Sigmoid colon (tissue), 7 donors: ENCODE data around the gene CREB3. TPM values are rescaled to one million over a fixed set of nuclear protein-coding genes. Genes with fewer than 3 reads are reported as not detected.
A peak's percentile ranks its signal among the peaks of the same experiment; 100 is the strongest.

ENCODE experiments used
- DNase-seq: peaks from one replicate; pipeline ENCODE4 v3.0.0-alpha.2; 2019
- H3K27ac ChIP-seq, 4 donors: fragments of 200-600 bp; sonication (generic); one replicate each; pipeline ENCODE4 v1.5.1; 2016 to 2019; ENCODE audit warnings: mild to moderate bottlenecking in 1 of 4
- H3K27me3 ChIP-seq, 3 donors: fragments of 200-600 bp; sonication (generic); one replicate each; pipeline ENCODE4 v1.5.1; 2019; ENCODE audit warnings: mild to moderate bottlenecking in 1 of 3
- H3K36me3 ChIP-seq, 4 donors: fragments of 200-600 bp; sonication (generic); one replicate each; pipeline ENCODE4 v1.5.1; 2016 to 2019
- H3K4me1 ChIP-seq, 4 donors: fragments of 200-600 bp; sonication (generic); one replicate each; pipeline ENCODE4 v1.5.1; 2017 to 2019
- H3K4me3 ChIP-seq, 4 donors: fragments of 200-600 bp; sonication (generic); one replicate each; pipeline ENCODE4 v1.5.1; 2017 to 2019; ENCODE audit warnings: mild to moderate bottlenecking in 2 of 4, moderate library complexity in 1 of 4
- H3K9me3 ChIP-seq, 4 donors: fragments of 200-600 bp in 3 of 4; sonication (generic) in 3 of 4; one replicate each; pipeline versions ENCODE4 v1.5.1 to v1.6.1; 2013 to 2019
- EP300 ChIP-seq, 4 donors: sonication (generic); formaldehyde crosslinking; IDR thresholded peaks; one replicate each; pipeline ENCODE4 v1.6.1; 2017; ENCODE audit warnings: antibody characterized with exemption in 4 of 4
- POLR2A ChIP-seq, 2 donors: fragments of 450-650 bp; IDR thresholded peaks; one replicate each; pipeline ENCODE4 v1.6.1; 2016; ENCODE audit warnings: antibody characterized with exemption in 2 of 2, mild to moderate bottlenecking in 2 of 2, moderate library complexity in 2 of 2
- POLR2AphosphoS5 ChIP-seq, 4 donors: sonication (generic); formaldehyde crosslinking; IDR thresholded peaks; one replicate each; pipeline ENCODE4 v1.6.1; 2017; ENCODE audit warnings: antibody characterized with exemption in 4 of 4
- WGBS, 2 donors: extraction: QIAGEN DNeasy Blood & Tissue Kit; methylation state at CpG; one replicate each; pipeline ENCODE4 v1.1.7; 2013; 5-methylcytosine and 5-hydroxymethylcytosine counted together
- intact Hi-C: fragments of 100-400 bp; cut with DNase I; formaldehyde crosslinking; loops from one replicate; pipeline ENCODE4 v1.15.1; 2023
- polyA plus RNA-seq, 3 donors: library from polyadenylated mRNA; stranded (reverse); fragments of 200-250 nt; gene quantifications; one replicate each; pipeline ENCODE4 v1.2.3, GENCODE V29; 2013
- total RNA-seq, 4 donors: library from RNA; depleted of rRNA; stranded (reverse); fragments of >200 nt; gene quantifications; one replicate each; pipeline ENCODE4 v1.1.0, GENCODE V29; 2016
- TF ChIP-seq, protein P1 (sequence below), 4 experiments: fragments of 450-650 bp in 3 of 4; fragments of 200-600 bp in 1 of 4; IDR thresholded peaks; one replicate each; pipeline ENCODE4 v1.5.1; 2016 to 2019; ENCODE audit warnings: antibody characterized with exemption in 4 of 4, mild to moderate bottlenecking in 3 of 4, moderate library complexity in 2 of 4
- donor health status: healthy with polysubstance abuse.
- donor health status: Bipolar disorder and iron deficiency.
- donor health status: healthy.

CREB3 gene
- total and polyA plus RNA-seq, 7 donors, result 31.0 to 82.7 (median 65.9) TPM

DNA sequence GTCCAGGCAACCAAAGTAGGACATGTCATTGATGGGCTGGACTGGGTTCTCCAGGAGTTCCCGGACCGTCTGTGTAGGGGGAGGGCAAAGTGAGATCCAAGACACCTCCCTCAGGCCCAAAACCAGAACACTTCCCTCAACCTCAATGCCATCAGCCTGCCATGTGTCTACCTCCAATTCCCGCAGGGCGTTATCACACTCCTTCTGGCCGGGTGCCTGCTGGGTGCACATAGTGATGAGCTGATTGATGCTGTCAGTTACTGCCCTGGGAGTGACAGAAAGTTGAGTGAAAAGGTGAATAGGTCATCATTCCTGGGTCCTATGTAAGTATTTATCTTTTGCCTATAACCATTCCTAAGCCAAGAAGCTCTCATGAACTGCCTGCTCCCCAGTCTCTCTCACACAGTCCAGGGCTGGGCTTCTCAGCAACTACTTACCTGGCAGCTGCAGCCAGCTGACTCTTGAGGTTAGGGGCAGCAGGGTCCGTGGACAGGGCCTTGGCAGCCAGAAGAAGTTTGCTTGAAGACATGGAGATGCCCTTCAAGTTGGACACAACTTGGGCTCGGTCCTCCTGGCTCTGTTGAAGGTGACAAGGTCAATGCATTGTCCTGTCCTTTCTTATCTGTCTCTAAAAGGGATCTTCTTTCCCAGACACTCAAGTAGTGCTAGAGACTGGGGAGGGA lies 21.5 kb upstream of the CREB3 start:
- Histone ChIP-seq H3K36me3 (peaks cover 85 to 100% (median 93%) of the 10 kb centered on the region in 4 donors), H3K27me3 (no peaks in the 10 kb centered on the region), H3K4me3 (no peak overlapping the region), H3K9me3 (no peaks in the 10 kb centered on the region), H3K4me1 (peaks cover 0 to 6% (median 0%) of the 10 kb centered on the region in 4 donors), H3K27ac (peak overlapping the region; percentile 31 to 57 (median 38))
- TF ChIP-seq EP300 (IDR thresholded peaks at IDR 0.05), result no peak
- peak in 1 of 4 donors; percentile 20 for TF ChIP-seq POLR2AphosphoS5 (IDR thresholded peaks at IDR 0.05)
- TF ChIP-seq POLR2A (IDR thresholded peaks at IDR 0.05), result no peak
- WGBS, 2 donors, result 85 to 93% methylated on average over 7 of the region's 7 CpGs
- peak; percentile 45 for DNase-seq
- intact Hi-C loops, result no loop called here

DNA sequence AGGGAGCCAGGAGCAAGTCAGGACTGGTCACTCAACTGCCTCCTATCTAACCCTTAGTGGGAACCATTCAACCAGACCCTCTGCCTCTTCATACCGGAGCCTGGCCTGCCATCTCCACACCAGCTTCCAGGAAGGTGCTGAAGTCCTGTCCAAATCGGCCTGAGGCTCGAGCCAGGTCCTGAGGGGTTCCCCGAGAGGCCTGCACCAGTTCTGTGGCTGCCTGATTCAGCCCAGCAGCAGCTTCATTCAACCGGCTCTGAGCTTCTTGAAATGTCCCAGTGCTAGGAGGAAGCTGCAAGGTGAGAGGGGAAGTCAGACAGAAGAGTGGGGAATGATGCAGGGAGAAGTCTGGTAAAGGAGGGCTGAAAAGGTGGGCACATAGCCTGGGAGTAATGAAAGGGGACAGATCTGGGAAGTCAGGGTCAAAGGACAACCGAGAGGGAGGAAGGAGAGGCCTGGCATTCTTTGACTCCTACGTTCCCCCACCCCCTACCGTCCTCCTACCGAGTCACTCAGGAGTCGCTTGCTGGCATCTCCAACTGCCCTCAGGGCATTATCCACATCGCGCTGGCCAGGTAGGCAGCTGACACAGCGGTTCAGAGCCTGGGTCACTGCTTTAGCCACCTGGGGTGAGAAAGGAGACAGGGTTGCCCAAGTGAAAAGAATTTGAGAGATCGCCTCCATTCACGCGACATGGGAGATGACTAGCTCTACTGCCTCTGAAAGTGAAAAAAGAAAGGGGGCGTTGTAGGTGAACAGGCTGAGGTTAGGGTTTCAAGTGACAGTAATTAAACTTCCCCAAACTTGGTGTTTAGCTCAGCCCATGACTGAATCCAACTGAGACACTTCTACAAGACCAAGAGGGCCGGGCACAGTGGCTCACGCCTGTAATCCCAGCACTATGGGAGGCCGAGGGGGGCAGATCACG lies 20.7 kb upstream of the CREB3 start:
- DNase-seq, result peak; percentile 60
- H3K4me3 ChIP-seq, result no peak overlapping the region
- H3K36me3 ChIP-seq, result peaks cover 85 to 100% (median 92%) of the 10 kb centered on the region in 4 donors
- H3K27ac ChIP-seq, result peak overlapping the region; percentile 31 to 57 (median 38)
- intact Hi-C loops, result no loop called here
- 86 to 94% methylated on average over 21 of the region's 21 CpGs for WGBS, 2 donors
- TF ChIP-seq, protein P1, sequence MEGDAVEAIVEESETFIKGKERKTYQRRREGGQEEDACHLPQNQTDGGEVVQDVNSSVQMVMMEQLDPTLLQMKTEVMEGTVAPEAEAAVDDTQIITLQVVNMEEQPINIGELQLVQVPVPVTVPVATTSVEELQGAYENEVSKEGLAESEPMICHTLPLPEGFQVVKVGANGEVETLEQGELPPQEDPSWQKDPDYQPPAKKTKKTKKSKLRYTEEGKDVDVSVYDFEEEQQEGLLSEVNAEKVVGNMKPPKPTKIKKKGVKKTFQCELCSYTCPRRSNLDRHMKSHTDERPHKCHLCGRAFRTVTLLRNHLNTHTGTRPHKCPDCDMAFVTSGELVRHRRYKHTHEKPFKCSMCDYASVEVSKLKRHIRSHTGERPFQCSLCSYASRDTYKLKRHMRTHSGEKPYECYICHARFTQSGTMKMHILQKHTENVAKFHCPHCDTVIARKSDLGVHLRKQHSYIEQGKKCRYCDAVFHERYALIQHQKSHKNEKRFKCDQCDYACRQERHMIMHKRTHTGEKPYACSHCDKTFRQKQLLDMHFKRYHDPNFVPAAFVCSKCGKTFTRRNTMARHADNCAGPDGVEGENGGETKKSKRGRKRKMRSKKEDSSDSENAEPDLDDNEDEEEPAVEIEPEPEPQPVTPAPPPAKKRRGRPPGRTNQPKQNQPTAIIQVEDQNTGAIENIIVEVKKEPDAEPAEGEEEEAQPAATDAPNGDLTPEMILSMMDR (IDR thresholded peaks at IDR 0.05), result no peak
- TF ChIP-seq POLR2A (IDR thresholded peaks at IDR 0.05) (no peak), POLR2AphosphoS5 (IDR thresholded peaks at IDR 0.05) (no peak), EP300 (IDR thresholded peaks at IDR 0.05) (no peak)
- H3K27me3 ChIP-seq, result no peaks in the 10 kb centered on the region
- peaks cover 0 to 6% (median 0%) of the 10 kb centered on the region in 4 donors for H3K4me1 ChIP-seq
- no peaks in the 10 kb centered on the region for H3K9me3 ChIP-seq

DNA sequence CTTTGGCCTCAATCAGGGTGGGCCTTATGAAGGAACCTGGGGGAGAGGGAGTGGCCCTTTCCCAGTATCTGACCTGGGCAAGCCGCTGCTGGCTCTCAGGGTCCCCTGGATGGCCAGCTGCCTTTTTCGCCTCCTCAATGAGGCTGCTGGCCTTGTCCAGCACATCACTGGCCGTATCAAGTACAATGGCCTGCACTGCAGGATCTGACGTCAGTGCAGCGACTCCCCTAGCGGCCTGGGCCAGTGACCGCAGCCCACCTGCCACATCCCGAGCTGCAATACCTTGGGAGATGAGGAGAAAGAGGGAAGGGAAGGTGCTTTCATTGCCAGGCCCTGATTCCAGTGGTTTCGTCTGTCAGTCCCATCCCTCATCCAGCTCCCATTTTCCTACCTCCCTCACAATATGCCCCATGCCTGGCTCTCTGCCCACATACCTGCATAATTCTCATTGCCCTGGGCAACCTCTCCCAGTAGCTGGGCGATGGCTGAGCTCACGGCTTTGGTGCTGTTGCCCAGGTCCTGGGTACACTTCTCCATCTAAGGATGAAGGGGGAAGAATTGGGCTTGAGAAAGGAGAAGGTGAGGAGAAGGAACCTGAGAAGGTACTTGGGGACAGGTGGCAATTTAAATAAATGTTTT lies 19.6 kb upstream of the CREB3 start:
- 91% methylated on average over 11 of the region's 11 CpGs for whole genome bisulfite sequencing, 2 donors
- H3K36me3 ChIP-seq, result peaks cover 85 to 100% (median 92%) of the 10 kb centered on the region in 4 donors

DNA sequence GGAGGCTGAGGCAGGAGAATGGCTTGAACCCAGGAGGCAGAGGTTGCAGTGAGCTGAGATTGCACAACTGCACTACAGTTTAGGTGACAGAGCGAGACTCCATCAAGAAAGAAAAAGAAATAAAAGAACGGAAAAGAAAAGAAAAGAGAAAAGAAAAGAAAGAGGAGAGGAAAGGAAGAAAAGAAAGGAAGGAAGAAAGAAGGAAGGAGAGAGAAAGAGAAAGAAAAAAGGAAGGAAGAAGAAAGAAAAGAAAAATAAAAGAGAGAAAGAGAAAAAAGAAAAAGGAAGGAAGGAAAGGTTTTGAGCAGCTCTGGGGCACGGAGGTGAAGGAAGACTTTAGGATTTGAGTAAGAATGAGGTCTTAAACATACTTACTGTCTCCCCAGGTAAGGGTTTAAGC lies 18.9 kb upstream of the CREB3 start:
- Histone ChIP-seq H3K36me3 (peaks cover 83 to 100% (median 92%) of the 10 kb centered on the region in 4 donors), H3K27ac (peak overlapping the region in 3 of 4 donors; percentile 50 to 69 (median 57)), H3K4me3 (no peak overlapping the region), H3K9me3 (no peaks in the 10 kb centered on the region), H3K4me1 (peaks cover 0 to 6% (median 0%) of the 10 kb centered on the region in 4 donors), H3K27me3 (no peaks in the 10 kb centered on the region)
- DNase-seq, result no peak
- intact Hi-C loops, result no loop called here
- 93 to 97% methylated on average over 3 of the region's 3 CpGs for WGBS, 2 donors
- TF ChIP-seq EP300 (IDR thresholded peaks at IDR 0.05) (no peak), POLR2A (IDR thresholded peaks at IDR 0.05) (no peak), POLR2AphosphoS5 (IDR thresholded peaks at IDR 0.05) (no peak)
- TF ChIP-seq, protein P1 (IDR thresholded peaks at IDR 0.05), result no peak

More for the DNA sequence above, 19.6 kb upstream of the CREB3 start:
- intact Hi-C loops, result no loop called here
- Histone ChIP-seq H3K27ac (peak overlapping the region; percentile 10 to 69 (median 53)), H3K4me3 (no peak overlapping the region), H3K9me3 (no peaks in the 10 kb centered on the region), H3K4me1 (peaks cover 0 to 6% (median 0%) of the 10 kb centered on the region in 4 donors), H3K27me3 (no peaks in the 10 kb centered on the region)
- TF ChIP-seq, protein P1 (IDR thresholded peaks at IDR 0.05), result no peak
- TF ChIP-seq POLR2AphosphoS5 (IDR thresholded peaks at IDR 0.05), result peak in 1 of 4 donors; percentile 8
- peak; percentile 64 for DNase-seq
